Measurements from ENCODE around the gene EED.

- TF ChIP-seq CTCF (IDR thresholded peaks at IDR 0.05) = no peak
- TF ChIP-seq POLR2A (IDR thresholded peaks at IDR 0.05) = no peak
Observed at GRCh38 chr11:86219311-86220193, 25.0 kb upstream of the EED start.

All from thyroid gland (tissue), 4 donors.